HepG2 (cell line): ENCODE results near the gene IQCN. TPM values are rescaled to one million over a fixed set of nuclear protein-coding genes. Genes with fewer than 3 reads are reported as not detected.

ENCODE experiments used
- ADNP ChIP-seq: sonication (generic); formaldehyde crosslinking; IDR thresholded peaks from 2 replicates; pipeline ENCODE4 v1.4.0; 2020; ENCODE audit warnings: missing genetic modification reagents
- ARNT ChIP-seq: fragments of 450-650 bp; IDR thresholded peaks from 2 replicates; pipeline ENCODE4 v1.6.1; 2017
- ATM ChIP-seq: fragments of 450-650 bp; IDR thresholded peaks from 2 replicates; pipeline ENCODE4 v1.7.1; 2017; ENCODE audit warnings: mild to moderate bottlenecking, borderline replicate concordance
- CC2D1A ChIP-seq: sonication (generic); formaldehyde crosslinking; IDR thresholded peaks from 2 replicates; pipeline ENCODE4 v1.8.1; 2023; ENCODE audit warnings: mild to moderate bottlenecking, missing genetic modification reagents
- DNMT1 ChIP-seq: sonication (generic); formaldehyde crosslinking; IDR thresholded peaks from 2 replicates; pipeline ENCODE4 v1.5.1; 2020; ENCODE audit warnings: mild to moderate bottlenecking, missing genetic modification reagents
- FOXO1 ChIP-seq: sonication (generic); formaldehyde crosslinking; IDR thresholded peaks from 2 replicates; pipeline ENCODE4 v1.4.0; 2020; ENCODE audit warnings: missing genetic modification reagents
- IRX3 ChIP-seq: sonication (generic); formaldehyde crosslinking; IDR thresholded peaks from 2 replicates; pipeline ENCODE4 v1.8.1; 2023; ENCODE audit warnings: mild to moderate bottlenecking, low read depth, missing genetic modification reagents, borderline replicate concordance
- NCOA1 ChIP-seq: sonication (generic); formaldehyde crosslinking; IDR thresholded peaks from 2 replicates; pipeline ENCODE4 v1.9.0; 2021; ENCODE audit warnings: missing genetic modification reagents
- SMAD3 ChIP-seq: sonication (generic); formaldehyde crosslinking; IDR thresholded peaks from 2 replicates; pipeline ENCODE4 v1.4.0; 2020; ENCODE audit warnings: missing genetic modification reagents
- SYNCRIP ChIP-seq: fragments of 200-400 bp; formaldehyde crosslinking; IDR thresholded peaks from 2 replicates; pipeline ENCODE4 v1.6.1; 2018; ENCODE audit warnings: mild to moderate bottlenecking, low read depth, low read length; ENCODE audit not compliant: insufficient read depth
- ZNF746 ChIP-seq: sonication (generic); formaldehyde crosslinking; IDR thresholded peaks from 2 replicates; pipeline ENCODE4 v1.8.0; 2022; ENCODE audit warnings: mild to moderate bottlenecking, missing genetic modification reagents
- ZNF780A ChIP-seq: sonication (generic); formaldehyde crosslinking; IDR thresholded peaks from 2 replicates; pipeline ENCODE4 v1.8.0; 2022; ENCODE audit warnings: mild to moderate bottlenecking, missing genetic modification reagents, moderate library complexity
- polyA plus RNA-seq, 8 experiments: library from polyadenylated mRNA; depleted of rRNA in 3 of 8; stranded (reverse) in 7 of 8; unstranded in 1 of 8; fragments of >200 nt; fragmentation: Illumina TruSeq in 4 of 8; extraction: Trizol in 4 of 8; gene quantifications; 2 replicates each; pipeline versions ENCODE4 v1.2.1 to v1.2.3, GENCODE V29; 2011 to 2016; ENCODE audit warnings: low read depth in 4 of 8, missing spikeins in 1 of 8, mixed read lengths in 1 of 8; ENCODE audit not compliant: insufficient read depth in 1 of 8
- total RNA-seq, 5 experiments: library from RNA; depleted of rRNA; stranded (reverse); fragments of >200 nt; fragmentation: Illumina TruSeq; extraction: Trizol; gene quantifications; 2 replicates each; pipeline ENCODE4 v1.2.3, GENCODE V29; 2016; ENCODE audit warnings: low read depth in 1 of 5
- TF ChIP-seq, protein P1 (sequence below): sonication (generic); formaldehyde crosslinking; IDR thresholded peaks from 2 replicates; pipeline ENCODE4 v1.4.0; 2020; ENCODE audit warnings: mild to moderate bottlenecking, low read depth, missing genetic modification reagents
- TF ChIP-seq, protein P2 (sequence below): IDR thresholded peaks from 2 replicates; pipeline ENCODE4 v1.6.1; 2016; ENCODE audit warnings: control low read depth
- TF ChIP-seq, protein P3 (sequence below): sonication (generic); formaldehyde crosslinking; IDR thresholded peaks from 2 replicates; pipeline ENCODE4 v1.4.0; 2020; ENCODE audit warnings: mild to moderate bottlenecking, missing genetic modification reagents
- TF ChIP-seq, protein P4 (sequence below): sonication (generic); formaldehyde crosslinking; IDR thresholded peaks from 2 replicates; pipeline ENCODE4 v1.4.0; 2020; ENCODE audit warnings: missing genetic modification reagents
- TF ChIP-seq, protein P5 (sequence below): sonication (generic); formaldehyde crosslinking; IDR thresholded peaks from 2 replicates; pipeline ENCODE4 v1.4.0; 2020; ENCODE audit warnings: mild to moderate bottlenecking, missing genetic modification reagents
- TF ChIP-seq, protein P6 (sequence below): sonication (generic); formaldehyde crosslinking; IDR thresholded peaks from 2 replicates; pipeline ENCODE4 v1.8.0; 2022; ENCODE audit warnings: missing genetic modification reagents, low read depth, mild to moderate bottlenecking, borderline replicate concordance

Gene IQCN
- total and polyA plus RNA-seq, 2 of the 13 experiments (the other 11 are each of a cell fraction or from before 2014, with no cell fraction given) = 0.04 to 0.18 TPM

DNA sequence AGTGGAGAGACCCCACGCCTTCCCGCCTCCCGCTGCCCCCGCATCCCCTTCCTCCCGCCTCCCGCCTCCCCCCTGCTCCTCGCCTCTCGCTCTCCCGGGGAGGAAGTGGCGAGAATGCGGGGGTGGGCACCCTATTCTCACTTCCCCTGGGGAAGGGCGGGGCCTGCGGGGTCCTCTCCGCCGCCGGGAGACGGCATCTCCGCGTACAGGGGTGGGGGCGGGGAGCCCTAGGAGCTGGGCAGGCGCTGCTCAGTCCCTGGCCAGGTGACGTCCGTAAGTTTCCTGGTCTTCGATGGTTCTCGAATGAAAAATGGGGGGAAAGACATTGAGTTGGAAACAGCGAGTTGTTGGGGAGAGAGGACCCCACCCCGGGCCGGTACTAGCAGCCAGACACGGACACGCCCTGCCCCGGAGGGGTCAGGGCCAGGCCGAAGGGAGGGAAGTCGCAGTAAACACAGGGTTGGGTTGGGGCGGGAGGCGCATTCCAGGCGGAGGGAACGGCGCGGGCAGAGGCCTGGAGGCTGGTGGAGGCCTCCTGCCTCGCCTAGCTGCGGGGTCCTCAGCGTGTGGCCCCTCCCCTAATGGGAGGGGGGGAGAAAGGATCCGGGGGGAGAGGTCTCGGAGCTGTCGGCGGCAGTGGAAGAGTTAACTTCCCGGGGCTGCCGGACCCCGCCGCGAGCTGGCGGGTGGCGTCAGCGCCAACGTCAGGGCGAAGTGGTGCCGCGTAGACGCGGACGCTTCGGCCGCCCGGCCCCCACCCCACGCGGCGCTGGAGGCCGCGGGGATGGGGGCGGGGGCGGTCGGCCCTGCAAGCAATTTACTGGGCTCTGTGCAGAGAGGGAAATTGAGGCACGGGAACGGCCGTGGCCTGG is 17.6 kb upstream of the IQCN start (continued):
- TF ChIP-seq ATM (no peak), ZNF746 (CRISPR knock-in tag) (peak; percentile 69), ARNT (no peak), SYNCRIP (no peak), NCOA1 (CRISPR knock-in tag) (no peak), FOXO1 (CRISPR knock-in tag) (peak; percentile 86), IRX3 (CRISPR knock-in tag) (no peak), ZNF780A (CRISPR knock-in tag) (no peak), ADNP (CRISPR knock-in tag) (peak; percentile 8), DNMT1 (CRISPR knock-in tag) (no peak), SMAD3 (no peak), CC2D1A (CRISPR knock-in tag) (no peak)
- TF ChIP-seq, protein P1, sequence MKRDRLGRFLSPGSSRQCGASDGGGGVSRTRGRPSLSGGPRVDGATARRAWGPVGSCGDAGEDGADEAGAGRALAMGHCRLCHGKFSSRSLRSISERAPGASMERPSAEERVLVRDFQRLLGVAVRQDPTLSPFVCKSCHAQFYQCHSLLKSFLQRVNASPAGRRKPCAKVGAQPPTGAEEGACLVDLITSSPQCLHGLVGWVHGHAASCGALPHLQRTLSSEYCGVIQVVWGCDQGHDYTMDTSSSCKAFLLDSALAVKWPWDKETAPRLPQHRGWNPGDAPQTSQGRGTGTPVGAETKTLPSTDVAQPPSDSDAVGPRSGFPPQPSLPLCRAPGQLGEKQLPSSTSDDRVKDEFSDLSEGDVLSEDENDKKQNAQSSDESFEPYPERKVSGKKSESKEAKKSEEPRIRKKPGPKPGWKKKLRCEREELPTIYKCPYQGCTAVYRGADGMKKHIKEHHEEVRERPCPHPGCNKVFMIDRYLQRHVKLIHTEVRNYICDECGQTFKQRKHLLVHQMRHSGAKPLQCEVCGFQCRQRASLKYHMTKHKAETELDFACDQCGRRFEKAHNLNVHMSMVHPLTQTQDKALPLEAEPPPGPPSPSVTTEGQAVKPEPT (CRISPR knock-in tag) = no peak
- TF ChIP-seq, protein P2, sequence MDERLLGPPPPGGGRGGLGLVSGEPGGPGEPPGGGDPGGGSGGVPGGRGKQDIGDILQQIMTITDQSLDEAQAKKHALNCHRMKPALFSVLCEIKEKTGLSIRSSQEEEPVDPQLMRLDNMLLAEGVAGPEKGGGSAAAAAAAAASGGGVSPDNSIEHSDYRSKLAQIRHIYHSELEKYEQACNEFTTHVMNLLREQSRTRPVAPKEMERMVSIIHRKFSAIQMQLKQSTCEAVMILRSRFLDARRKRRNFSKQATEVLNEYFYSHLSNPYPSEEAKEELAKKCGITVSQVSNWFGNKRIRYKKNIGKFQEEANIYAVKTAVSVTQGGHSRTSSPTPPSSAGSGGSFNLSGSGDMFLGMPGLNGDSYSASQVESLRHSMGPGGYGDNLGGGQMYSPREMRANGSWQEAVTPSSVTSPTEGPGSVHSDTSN (CRISPR knock-in tag) = no peak
- TF ChIP-seq, protein P3, sequence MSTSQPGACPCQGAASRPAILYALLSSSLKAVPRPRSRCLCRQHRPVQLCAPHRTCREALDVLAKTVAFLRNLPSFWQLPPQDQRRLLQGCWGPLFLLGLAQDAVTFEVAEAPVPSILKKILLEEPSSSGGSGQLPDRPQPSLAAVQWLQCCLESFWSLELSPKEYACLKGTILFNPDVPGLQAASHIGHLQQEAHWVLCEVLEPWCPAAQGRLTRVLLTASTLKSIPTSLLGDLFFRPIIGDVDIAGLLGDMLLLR = no peak
- TF ChIP-seq, protein P4, sequence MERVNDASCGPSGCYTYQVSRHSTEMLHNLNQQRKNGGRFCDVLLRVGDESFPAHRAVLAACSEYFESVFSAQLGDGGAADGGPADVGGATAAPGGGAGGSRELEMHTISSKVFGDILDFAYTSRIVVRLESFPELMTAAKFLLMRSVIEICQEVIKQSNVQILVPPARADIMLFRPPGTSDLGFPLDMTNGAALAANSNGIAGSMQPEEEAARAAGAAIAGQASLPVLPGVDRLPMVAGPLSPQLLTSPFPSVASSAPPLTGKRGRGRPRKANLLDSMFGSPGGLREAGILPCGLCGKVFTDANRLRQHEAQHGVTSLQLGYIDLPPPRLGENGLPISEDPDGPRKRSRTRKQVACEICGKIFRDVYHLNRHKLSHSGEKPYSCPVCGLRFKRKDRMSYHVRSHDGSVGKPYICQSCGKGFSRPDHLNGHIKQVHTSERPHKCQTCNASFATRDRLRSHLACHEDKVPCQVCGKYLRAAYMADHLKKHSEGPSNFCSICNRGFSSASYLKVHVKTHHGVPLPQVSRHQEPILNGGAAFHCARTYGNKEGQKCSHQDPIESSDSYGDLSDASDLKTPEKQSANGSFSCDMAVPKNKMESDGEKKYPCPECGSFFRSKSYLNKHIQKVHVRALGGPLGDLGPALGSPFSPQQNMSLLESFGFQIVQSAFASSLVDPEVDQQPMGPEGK = peak; percentile 77
- TF ChIP-seq, protein P5, sequence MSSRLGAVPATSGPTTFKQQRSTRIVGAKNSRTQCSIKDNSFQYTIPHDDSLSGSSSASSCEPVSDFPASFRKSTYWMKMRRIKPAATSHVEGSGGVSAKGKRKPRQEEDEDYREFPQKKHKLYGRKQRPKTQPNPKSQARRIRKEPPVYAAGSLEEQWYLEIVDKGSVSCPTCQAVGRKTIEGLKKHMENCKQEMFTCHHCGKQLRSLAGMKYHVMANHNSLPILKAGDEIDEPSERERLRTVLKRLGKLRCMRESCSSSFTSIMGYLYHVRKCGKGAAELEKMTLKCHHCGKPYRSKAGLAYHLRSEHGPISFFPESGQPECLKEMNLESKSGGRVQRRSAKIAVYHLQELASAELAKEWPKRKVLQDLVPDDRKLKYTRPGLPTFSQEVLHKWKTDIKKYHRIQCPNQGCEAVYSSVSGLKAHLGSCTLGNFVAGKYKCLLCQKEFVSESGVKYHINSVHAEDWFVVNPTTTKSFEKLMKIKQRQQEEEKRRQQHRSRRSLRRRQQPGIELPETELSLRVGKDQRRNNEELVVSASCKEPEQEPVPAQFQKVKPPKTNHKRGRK (CRISPR knock-in tag) = no peak
- TF ChIP-seq, protein P6, sequence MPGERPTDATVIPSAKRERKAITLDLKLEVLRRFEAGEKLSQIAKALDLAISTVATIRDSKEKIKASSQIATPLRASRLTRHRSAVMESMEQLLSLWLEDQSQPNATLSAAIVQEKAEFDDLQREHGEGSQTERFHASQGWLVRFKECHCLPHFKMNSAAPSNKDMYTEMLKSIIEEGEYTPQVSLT (CRISPR knock-in tag) = no peak
